PFSK-1 (cell line): ENCODE measurements around the gene OAS3.

ENCODE experiments used
- FOXP2 ChIP-seq: optimal IDR thresholded peaks from 2 replicates; pipeline ENCODE3; 2011; ENCODE audit warnings: borderline replicate concordance, control low read depth, inconsistent platforms; ENCODE audit not compliant: insufficient read depth; ENCODE audit errors: extremely low read length, extremely low read depth
- POLR2AphosphoS5 ChIP-seq: IDR thresholded peaks from 2 replicates; pipeline ENCODE4 v1.6.1; 2012; ENCODE audit warnings: low read depth, mild to moderate bottlenecking, control low read depth, low read length, moderate library complexity
- SIN3A ChIP-seq: IDR thresholded peaks from 2 replicates; pipeline ENCODE4 v1.6.1; 2012; ENCODE audit warnings: mild to moderate bottlenecking, low read length, moderate library complexity, borderline replicate concordance; ENCODE audit not compliant: insufficient read depth
- TAF1 ChIP-seq: IDR thresholded peaks from 2 replicates; pipeline ENCODE4 v1.6.1; 2012; ENCODE audit warnings: low read length, control low read depth, borderline replicate concordance; ENCODE audit not compliant: insufficient read depth
- TF ChIP-seq, protein P1 (sequence below), 2 experiments: IDR thresholded peaks; 2 replicates each; pipeline versions ENCODE4 v1.6.1 to v1.8.0; 2011 to 2012; ENCODE audit warnings: low read depth in 2 of 2, low read length in 2 of 2, control low read depth in 1 of 2, inconsistent platforms in 1 of 2, mild to moderate bottlenecking in 1 of 2, moderate library complexity in 1 of 2; ENCODE audit not compliant: insufficient read depth in 1 of 2

Gene OAS3

DNA sequence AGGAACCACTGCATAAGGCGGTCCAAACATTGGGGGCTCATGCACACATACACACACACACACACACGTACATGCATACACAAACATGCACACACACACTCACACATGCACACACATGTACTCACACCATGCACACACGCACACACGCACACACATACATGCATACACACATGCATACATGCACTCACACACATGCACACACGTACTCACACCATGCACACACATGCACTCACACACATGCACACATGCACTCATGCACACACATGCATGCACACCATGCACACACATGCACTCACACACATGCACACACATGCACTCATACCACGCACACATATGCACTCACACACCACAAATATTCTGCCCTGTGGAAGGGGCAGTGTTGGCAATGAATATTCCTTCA, 62.2 kb downstream of the OAS3 start:
- TF ChIP-seq SIN3A (no peak), TAF1 (no peak), FOXP2 (no peak), POLR2AphosphoS5 (no peak)
- TF ChIP-seq, protein P1, sequence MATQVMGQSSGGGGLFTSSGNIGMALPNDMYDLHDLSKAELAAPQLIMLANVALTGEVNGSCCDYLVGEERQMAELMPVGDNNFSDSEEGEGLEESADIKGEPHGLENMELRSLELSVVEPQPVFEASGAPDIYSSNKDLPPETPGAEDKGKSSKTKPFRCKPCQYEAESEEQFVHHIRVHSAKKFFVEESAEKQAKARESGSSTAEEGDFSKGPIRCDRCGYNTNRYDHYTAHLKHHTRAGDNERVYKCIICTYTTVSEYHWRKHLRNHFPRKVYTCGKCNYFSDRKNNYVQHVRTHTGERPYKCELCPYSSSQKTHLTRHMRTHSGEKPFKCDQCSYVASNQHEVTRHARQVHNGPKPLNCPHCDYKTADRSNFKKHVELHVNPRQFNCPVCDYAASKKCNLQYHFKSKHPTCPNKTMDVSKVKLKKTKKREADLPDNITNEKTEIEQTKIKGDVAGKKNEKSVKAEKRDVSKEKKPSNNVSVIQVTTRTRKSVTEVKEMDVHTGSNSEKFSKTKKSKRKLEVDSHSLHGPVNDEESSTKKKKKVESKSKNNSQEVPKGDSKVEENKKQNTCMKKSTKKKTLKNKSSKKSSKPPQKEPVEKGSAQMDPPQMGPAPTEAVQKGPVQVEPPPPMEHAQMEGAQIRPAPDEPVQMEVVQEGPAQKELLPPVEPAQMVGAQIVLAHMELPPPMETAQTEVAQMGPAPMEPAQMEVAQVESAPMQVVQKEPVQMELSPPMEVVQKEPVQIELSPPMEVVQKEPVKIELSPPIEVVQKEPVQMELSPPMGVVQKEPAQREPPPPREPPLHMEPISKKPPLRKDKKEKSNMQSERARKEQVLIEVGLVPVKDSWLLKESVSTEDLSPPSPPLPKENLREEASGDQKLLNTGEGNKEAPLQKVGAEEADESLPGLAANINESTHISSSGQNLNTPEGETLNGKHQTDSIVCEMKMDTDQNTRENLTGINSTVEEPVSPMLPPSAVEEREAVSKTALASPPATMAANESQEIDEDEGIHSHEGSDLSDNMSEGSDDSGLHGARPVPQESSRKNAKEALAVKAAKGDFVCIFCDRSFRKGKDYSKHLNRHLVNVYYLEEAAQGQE (IDR thresholded peaks at IDR 0.05; ENCODE audit: insufficient read depth in 1 of 2, low read depth in 2 of 2, low read length in 2 of 2): no peak

DNA sequence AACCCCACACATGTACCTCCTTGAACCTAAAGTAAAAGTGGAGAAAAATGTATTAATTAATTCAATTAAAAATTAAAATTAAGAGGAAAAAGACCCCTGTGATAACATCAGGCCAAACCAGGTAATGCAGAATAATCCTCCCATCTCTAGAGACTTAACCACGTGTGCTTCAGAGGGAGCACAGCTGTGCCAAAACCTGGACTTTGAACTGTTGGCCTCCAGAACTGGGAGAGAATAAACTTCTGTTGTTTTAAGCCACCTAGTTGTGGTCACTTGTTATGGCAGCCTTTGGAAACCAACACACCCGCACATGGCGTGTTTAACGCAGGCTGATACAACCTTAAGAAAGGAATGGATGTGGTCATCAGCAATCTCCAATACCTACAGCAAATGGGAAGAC, 63.9 kb downstream of the OAS3 start:
- TF ChIP-seq, protein P1 (IDR thresholded peaks at IDR 0.05; ENCODE audit: insufficient read depth in 1 of 2, low read depth in 2 of 2, low read length in 2 of 2): no peak
- TF ChIP-seq FOXP2 (no peak), POLR2AphosphoS5 (no peak), TAF1 (no peak), SIN3A (no peak)

DNA sequence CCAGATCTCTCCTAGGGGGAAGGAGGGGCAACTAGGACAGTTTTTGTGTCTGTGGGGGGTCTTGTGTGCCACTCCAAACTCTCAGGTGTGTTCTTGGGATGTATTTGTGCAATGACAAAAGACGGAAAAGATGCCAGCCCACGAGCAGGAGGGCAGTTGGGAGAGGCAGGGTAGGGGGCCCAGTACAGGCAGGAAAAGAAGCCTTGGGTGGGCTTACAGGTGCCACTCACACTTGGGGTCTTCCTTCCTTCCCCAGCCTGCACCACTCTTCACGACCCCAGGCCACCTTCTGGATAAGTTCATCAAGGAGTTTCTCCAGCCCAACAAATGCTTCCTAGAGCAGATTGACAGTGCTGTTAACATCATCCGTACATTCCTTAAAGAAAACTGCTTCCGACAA, 64.4 kb downstream of the OAS3 start:
- TF ChIP-seq FOXP2: no peak
- TF ChIP-seq, protein P1 (IDR thresholded peaks at IDR 0.05; ENCODE audit: insufficient read depth in 1 of 2, low read depth in 2 of 2, low read length in 2 of 2): no peak
- TF ChIP-seq TAF1: no peak
- TF ChIP-seq POLR2AphosphoS5: no peak
- no peak for TF ChIP-seq SIN3A

DNA sequence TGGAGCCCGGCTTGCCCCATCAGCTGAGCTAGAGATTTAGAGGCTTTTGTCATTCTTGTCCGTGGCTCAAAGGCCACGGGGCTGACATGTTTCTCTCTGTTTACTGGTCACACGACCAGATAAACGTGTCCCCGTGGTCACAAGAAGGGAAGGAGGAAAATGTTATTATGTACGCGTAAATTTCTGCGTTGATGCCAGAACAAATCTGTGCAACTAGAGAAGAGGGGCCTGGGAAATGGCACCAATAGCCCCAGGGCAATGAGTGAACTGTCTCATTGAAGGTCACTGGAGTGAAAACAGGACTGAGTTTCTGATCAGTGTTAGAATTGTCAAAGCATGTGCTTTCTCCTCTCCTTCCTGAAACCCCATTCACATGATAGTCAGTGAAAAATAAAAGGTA, 65.4 kb downstream of the OAS3 start:
- TF ChIP-seq POLR2AphosphoS5: no peak
- TF ChIP-seq FOXP2: no peak
- TF ChIP-seq TAF1: no peak
- TF ChIP-seq SIN3A: no peak
- TF ChIP-seq, protein P1 (IDR thresholded peaks at IDR 0.05; ENCODE audit: insufficient read depth in 1 of 2, low read depth in 2 of 2, low read length in 2 of 2): no peak

DNA sequence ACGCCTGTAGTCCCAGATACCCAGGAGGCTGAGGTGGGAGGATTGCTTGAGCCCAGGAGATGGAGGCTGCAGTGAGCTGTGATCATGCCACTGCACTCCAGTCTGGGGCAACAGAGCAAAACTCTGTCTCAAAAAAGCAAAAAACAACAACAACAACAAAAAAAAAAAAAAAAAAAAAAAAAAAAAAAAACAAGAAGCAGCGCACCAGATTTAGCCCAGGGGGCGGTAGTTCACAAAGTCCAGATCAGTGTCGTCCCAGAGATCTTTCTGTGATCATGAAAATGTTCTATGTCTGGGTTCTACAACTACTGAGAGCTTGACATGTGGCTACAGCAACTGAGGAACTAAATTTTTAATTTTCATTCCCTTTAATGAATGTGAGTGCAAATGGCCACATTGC, 67.5 kb downstream of the OAS3 start:
- no peak for TF ChIP-seq SIN3A
- TF ChIP-seq FOXP2: no peak
- TF ChIP-seq POLR2AphosphoS5: no peak
- no peak for TF ChIP-seq TAF1
- TF ChIP-seq, protein P1 (IDR thresholded peaks at IDR 0.05; ENCODE audit: insufficient read depth in 1 of 2, low read depth in 2 of 2, low read length in 2 of 2): no peak
